Psoas muscle (tissue), 8 donors: ENCODE results near the gene CNNM4. TPM values are rescaled to one million over a fixed set of nuclear protein-coding genes. Genes with fewer than 3 reads are reported as not detected.
"Not testable (repeated sequence)": the region's sequence is repeated elsewhere in the genome, so short reads cannot be mapped to it uniquely, and the experiment has no call there.

Experiments used
- ATAC-seq, 4 donors: fragments of 200-7000 bp; cut with Tn5 transposase; one replicate each; pipeline ENCODE4 v1.9.1; 2020; ENCODE audit warnings: moderate library complexity in 3 of 4, mild to moderate bottlenecking in 2 of 4
- DNase-seq, 2 donors: peaks; one replicate each; pipeline ENCODE4 v3.0.0-alpha.2; 2020
- H3K27ac ChIP-seq: fragments of 200-600 bp; one replicate; pipeline ENCODE4 v1.8.0; 2022
- H3K27me3 ChIP-seq, 3 donors: fragments of 200-600 bp in 1 of 3; one replicate each; pipeline versions ENCODE4 v1.6.1 to v1.8.0; 2013 to 2022; ENCODE audit warnings: low read length in 2 of 3, mild to moderate bottlenecking in 2 of 3, moderate library complexity in 1 of 3; ENCODE audit not compliant: insufficient read depth in 3 of 3
- H3K36me3 ChIP-seq, 2 donors: fragments of 200-600 bp in 1 of 2; one replicate each; pipeline versions ENCODE4 v1.6.1 to v1.8.0; 2013 to 2022; ENCODE audit warnings: low read depth in 1 of 2, mild to moderate bottlenecking in 1 of 2, moderate library complexity in 1 of 2; ENCODE audit not compliant: insufficient read depth in 1 of 2
- H3K4me1 ChIP-seq: fragments of 200-600 bp; one replicate; pipeline ENCODE4 v1.8.0; 2022
- H3K4me3 ChIP-seq: fragments of 200-600 bp; one replicate; pipeline ENCODE4 v1.8.0; 2022; ENCODE audit warnings: mild to moderate bottlenecking
- H3K9me3 ChIP-seq: fragments of 200-600 bp; one replicate; pipeline ENCODE4 v1.8.0; 2022
- CTCF ChIP-seq: fragments of 200-600 bp; IDR thresholded peaks from one replicate; pipeline ENCODE4 v1.8.0; 2022; ENCODE audit warnings: antibody characterized with exemption
- WGBS, 3 donors: extraction: QIAGEN DNeasy Blood & Tissue Kit; methylation state at CpG; one replicate each; pipeline versions ENCODE4 v1.1.6 to v1.1.7; 2013; 5-methylcytosine and 5-hydroxymethylcytosine counted together
- intact Hi-C, 2 donors: fragments of 100-400 bp; cut with DNase I; formaldehyde crosslinking; loops; one replicate each; pipeline versions ENCODE4 v1.11.0 to v1.14.2; 2022
- polyA plus RNA-seq, 3 donors: library from polyadenylated mRNA; stranded (reverse); fragments of 200-250 nt; gene quantifications; one replicate each; pipeline ENCODE4 v1.2.3, GENCODE V29; 2013
- total RNA-seq, 4 donors: library from RNA; stranded (reverse); fragmentation: NEBNext Ultra II Directional in 2 of 4; extraction: Animal tissue kit (Norgen Biotek cat#: 25700) in 2 of 4; gene quantifications; one replicate each; pipeline versions ENCODE4 v1.2.1 to v1.2.4, GENCODE V29; 2021 to 2023
- donor health status: healthy with polysubstance abuse.
- donor health status: DM: no; HTN: no; CAD: no; lungs with moderate emphysema.
- donor health status: Bipolar disorder and iron deficiency.
- donor health status: healthy.
- donor health status: DM: yes; HTN: yes; CAD: no.
- donor health status: DM: no; HTN: no; CAD: no.
- donor health status: DM: no; HTN: no; CAD: no.
- donor health status: DM: yes; HTN: yes; CAD: no.

CNNM4 gene
- total and polyA plus RNA-seq, 7 donors, result 2.7 to 28.8 (median 12.2) TPM

- Histone ChIP-seq H3K27me3 (no peaks in the 10 kb centered on the region), H3K4me3 (no peak overlapping the region), H3K36me3 (peaks cover 0 to 15% of the 10 kb centered on the region in 2 donors), H3K4me1 (peaks cover 28% of the 10 kb centered on the region), H3K9me3 (no peaks in the 10 kb centered on the region), H3K27ac (peak overlapping the region; percentile 69)
- intact Hi-C loops, result no loop called here
- no peak for DNase-seq
- WGBS, 3 donors, result 44 to 69% (median 56%) methylated on average over 17 of the region's 17 CpGs
- peak in 1 of 4 donors; percentile 18 for ATAC-seq
- TF ChIP-seq CTCF, result no peak
Observed at GRCh38 chr2:96792772-96793749, 32.4 kb downstream of the CNNM4 start.

- no peak for TF ChIP-seq CTCF
- H3K4me3 ChIP-seq, result no peak overlapping the region
- ATAC-seq (no peak), DNase-seq (no peak)
- no peaks in the 10 kb centered on the region for H3K27me3 ChIP-seq
- intact Hi-C loops, result no loop called here
- WGBS, 3 donors, result 94 to 96% (median 95%) methylated on average over 6 of the region's 6 CpGs
- no peaks in the 10 kb centered on the region for H3K9me3 ChIP-seq
- H3K36me3 ChIP-seq, result peaks cover 0 to 35% of the 10 kb centered on the region in 2 donors
- peaks cover 24% of the 10 kb centered on the region for H3K4me1 ChIP-seq
- no peak overlapping the region for H3K27ac ChIP-seq
Observed at GRCh38 chr2:96795076-96795475, 34.4 kb downstream of the CNNM4 start.

- intact Hi-C loops, H3K27ac ChIP-seq, H3K9me3 ChIP-seq, H3K4me3 ChIP-seq, ATAC-seq, DNase-seq, H3K27me3 ChIP-seq: not testable (repeated sequence)
- Histone ChIP-seq H3K36me3 (peaks cover 0 to 39% of the 10 kb centered on the region in 2 donors), H3K4me1 (peaks cover 31% of the 10 kb centered on the region)
- WGBS, 3 donors, result 91% methylated on average over 6 of the region's 6 CpGs
Observed at GRCh38 chr2:96796497-96796896, 35.8 kb downstream of the CNNM4 start.

- DNase-seq (no peak), ATAC-seq (no peak)
- WGBS, 3 donors, result 90 to 92% (median 91%) methylated on average over 21 to 23 of the region's 23 CpGs
- no peak for TF ChIP-seq CTCF
- H3K36me3 ChIP-seq, result peaks cover 0 to 45% of the 10 kb centered on the region in 2 donors
- no peaks in the 10 kb centered on the region for H3K9me3 ChIP-seq
- no peaks in the 10 kb centered on the region for H3K27me3 ChIP-seq
- no peak overlapping the region for H3K27ac ChIP-seq
- intact Hi-C loops, result no loop called here
- no peak overlapping the region for H3K4me3 ChIP-seq
- peaks cover 27% of the 10 kb centered on the region for H3K4me1 ChIP-seq
Observed at GRCh38 chr2:96797066-96797625, 36.4 kb downstream of the CNNM4 start.
